ENCODE results near the gene TMEM131L. TPM values are rescaled to one million over a fixed set of nuclear protein-coding genes. Genes with fewer than 3 reads are reported as not detected.

The TMEM131L gene
- total RNA-seq, 1 donor from 2014 or later: 7.9 TPM

- no peak overlapping the region for H3K4me3 ChIP-seq (ENCODE audit: low read depth, low read length)
- TF ChIP-seq CTCF (IDR thresholded peaks at IDR 0.05; ENCODE audit: insufficient read depth, low read length, severe bottlenecking): no peak
- FAIRE-seq: no peak
- peak; percentile 52 for DNase-seq (ENCODE audit: low read depth)
- no peaks in the 10 kb centered on the region for H3K27me3 ChIP-seq (ENCODE audit: control insufficient read depth, insufficient read depth, low read length)
- peaks cover 1% of the 10 kb centered on the region for H3K36me3 ChIP-seq (ENCODE audit: control insufficient read depth, insufficient read depth, low read length)
These were observed 47.4 kb downstream of the TMEM131L start for GRCh38 chr4:153513596-153513995.

- DNase-seq (ENCODE audit: low read depth): peak; percentile 39
- no peak for FAIRE-seq
- no peak for TF ChIP-seq CTCF (IDR thresholded peaks at IDR 0.05; ENCODE audit: insufficient read depth, low read length, severe bottlenecking)
- H3K27me3 ChIP-seq (ENCODE audit: control insufficient read depth, insufficient read depth, low read length): no peaks in the 10 kb centered on the region
- no peak overlapping the region for H3K4me3 ChIP-seq (ENCODE audit: low read depth, low read length)
- H3K36me3 ChIP-seq (ENCODE audit: control insufficient read depth, insufficient read depth, low read length): peaks cover 1% of the 10 kb centered on the region
These were observed 47.9 kb downstream of the TMEM131L start for GRCh38 chr4:153514001-153514526.

GRCh38 chr4:153514688-153515426, 48.7 kb downstream of the TMEM131L start:
- no peaks in the 10 kb centered on the region for H3K27me3 ChIP-seq (ENCODE audit: control insufficient read depth, insufficient read depth, low read length)
- TF ChIP-seq CTCF (IDR thresholded peaks at IDR 0.05; ENCODE audit: insufficient read depth, low read length, severe bottlenecking): no peak

GRCh38 chr4:153517159-153517558, 51.0 kb downstream of the TMEM131L start:
- FAIRE-seq (no peak), DNase-seq (ENCODE audit: low read depth) (peak; percentile 63)
- Histone ChIP-seq H3K27me3 (ENCODE audit: control insufficient read depth, insufficient read depth, low read length) (no peaks in the 10 kb centered on the region), H3K36me3 (ENCODE audit: control insufficient read depth, insufficient read depth, low read length) (no peaks in the 10 kb centered on the region), H3K4me3 (ENCODE audit: low read depth, low read length) (no peak overlapping the region)
- TF ChIP-seq CTCF (IDR thresholded peaks at IDR 0.05; ENCODE audit: insufficient read depth, low read length, severe bottlenecking): no peak

More at GRCh38 chr4:153514688-153515426, 48.7 kb downstream of the TMEM131L start:
- no peaks in the 10 kb centered on the region for H3K36me3 ChIP-seq (ENCODE audit: control insufficient read depth, insufficient read depth, low read length)
- DNase-seq (ENCODE audit: low read depth): no peak
- no peak for FAIRE-seq
- no peak overlapping the region for H3K4me3 ChIP-seq (ENCODE audit: low read depth, low read length)

- FAIRE-seq (no peak), DNase-seq (ENCODE audit: low read depth) (no peak)
- no peaks in the 10 kb centered on the region for H3K36me3 ChIP-seq (ENCODE audit: control insufficient read depth, insufficient read depth, low read length)
- no peak for TF ChIP-seq CTCF (IDR thresholded peaks at IDR 0.05; ENCODE audit: insufficient read depth, low read length, severe bottlenecking)
- H3K27me3 ChIP-seq (ENCODE audit: control insufficient read depth, insufficient read depth, low read length): no peaks in the 10 kb centered on the region
- H3K4me3 ChIP-seq (ENCODE audit: low read depth, low read length): no peak overlapping the region
These were observed 51.8 kb downstream of the TMEM131L start for GRCh38 chr4:153518001-153518400.

All from bronchial epithelial cell (primary cell).